GM18507 (cell line): ENCODE results near the gene MARCHF2.

Source experiments
- DNase-seq: peaks from one replicate; pipeline ENCODE4 v3.0.0; 2011; ENCODE audit warnings: low read depth; ENCODE audit not compliant: insufficient read length; ENCODE audit errors: extremely low spot score
- FAIRE-seq: peaks from 2 replicates; lab custom pipeline; 2011; peaks lifted over from hg19 to GRCh38; lab: Jason Lieb, UNC

Gene MARCHF2

DNA sequence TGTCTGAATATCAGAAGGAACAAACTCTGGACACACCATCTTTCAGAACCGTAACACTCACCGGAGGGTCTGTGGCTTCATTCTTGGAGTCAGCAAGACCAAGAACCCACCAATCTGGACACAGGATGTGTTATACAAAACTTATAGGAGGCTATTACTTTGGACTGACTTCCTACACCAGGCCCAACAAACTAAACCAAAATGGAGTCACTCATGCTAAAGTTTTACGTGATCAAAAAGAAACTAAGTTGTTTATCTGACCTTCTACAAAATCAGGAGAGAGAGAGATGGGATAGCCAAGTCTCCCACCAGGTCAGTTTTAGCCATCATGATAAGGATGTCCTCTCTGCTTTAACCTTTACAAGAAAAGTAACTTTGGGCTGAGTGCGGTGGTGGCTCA lies 26.1 kb upstream of the MARCHF2 start:
- DNase-seq (no peak), FAIRE-seq (no peak)

DNA sequence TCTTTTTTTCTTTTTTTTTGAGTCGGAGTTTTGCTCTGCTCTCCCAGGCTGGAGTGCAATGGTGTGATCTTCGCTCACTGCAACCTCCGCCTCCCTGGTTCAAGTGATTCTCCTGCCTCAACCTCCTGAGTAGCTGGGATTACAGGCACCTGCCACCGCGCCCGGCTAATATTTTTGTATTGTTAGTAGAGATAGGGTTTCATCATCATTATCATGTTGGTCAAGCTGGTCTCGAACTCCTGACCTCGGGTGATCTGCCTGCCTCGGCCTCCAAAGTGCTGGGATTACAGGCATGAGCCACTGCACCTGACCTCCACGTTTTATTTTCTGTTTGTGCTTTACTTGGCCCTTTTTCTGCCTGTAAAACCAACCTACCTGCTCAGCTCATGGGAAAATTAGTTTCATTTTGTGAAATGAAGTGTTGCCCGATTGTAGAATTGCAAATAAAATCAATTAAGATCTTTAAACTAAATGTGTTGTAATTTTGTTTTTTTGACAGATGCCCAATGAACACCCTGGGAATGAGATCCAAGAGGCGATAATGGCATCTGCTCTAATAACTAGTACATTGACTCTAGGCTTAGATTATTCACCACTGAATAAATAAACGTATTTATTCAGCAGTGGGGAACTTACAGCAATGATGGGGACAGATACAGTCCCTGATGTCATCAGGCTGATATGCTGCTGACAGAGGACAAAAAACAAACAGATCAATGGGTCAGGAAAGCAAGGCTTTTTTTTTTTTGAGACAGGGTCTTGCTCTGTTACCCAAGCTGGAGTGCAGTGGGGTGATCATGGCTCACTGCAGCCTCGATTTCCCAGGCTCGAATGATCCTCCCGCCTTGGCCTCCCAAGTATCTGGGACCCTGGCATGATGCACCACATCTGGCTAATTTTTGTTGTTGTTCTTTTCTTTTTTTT lies 25.2 kb upstream of the MARCHF2 start:
- no peak for DNase-seq
- FAIRE-seq, result no peak

DNA sequence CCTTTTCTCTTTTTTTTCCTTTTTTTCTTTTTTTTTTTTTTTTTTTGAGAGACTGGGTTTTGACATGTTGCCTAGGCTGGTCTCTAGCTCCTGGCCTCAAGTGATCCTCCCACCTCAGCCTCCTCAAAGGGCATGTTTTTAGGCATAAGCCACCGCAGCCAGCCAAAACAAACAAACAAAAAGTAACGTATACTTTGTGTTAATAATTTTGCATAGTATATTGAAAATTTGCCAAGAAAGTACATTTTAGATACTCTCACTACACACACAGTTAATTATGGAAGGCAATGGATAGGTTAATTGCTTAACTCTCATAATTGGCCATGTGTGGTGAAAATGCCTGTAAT lies 24.5 kb upstream of the MARCHF2 start:
- no peak for FAIRE-seq
- DNase-seq, result no peak

DNA sequence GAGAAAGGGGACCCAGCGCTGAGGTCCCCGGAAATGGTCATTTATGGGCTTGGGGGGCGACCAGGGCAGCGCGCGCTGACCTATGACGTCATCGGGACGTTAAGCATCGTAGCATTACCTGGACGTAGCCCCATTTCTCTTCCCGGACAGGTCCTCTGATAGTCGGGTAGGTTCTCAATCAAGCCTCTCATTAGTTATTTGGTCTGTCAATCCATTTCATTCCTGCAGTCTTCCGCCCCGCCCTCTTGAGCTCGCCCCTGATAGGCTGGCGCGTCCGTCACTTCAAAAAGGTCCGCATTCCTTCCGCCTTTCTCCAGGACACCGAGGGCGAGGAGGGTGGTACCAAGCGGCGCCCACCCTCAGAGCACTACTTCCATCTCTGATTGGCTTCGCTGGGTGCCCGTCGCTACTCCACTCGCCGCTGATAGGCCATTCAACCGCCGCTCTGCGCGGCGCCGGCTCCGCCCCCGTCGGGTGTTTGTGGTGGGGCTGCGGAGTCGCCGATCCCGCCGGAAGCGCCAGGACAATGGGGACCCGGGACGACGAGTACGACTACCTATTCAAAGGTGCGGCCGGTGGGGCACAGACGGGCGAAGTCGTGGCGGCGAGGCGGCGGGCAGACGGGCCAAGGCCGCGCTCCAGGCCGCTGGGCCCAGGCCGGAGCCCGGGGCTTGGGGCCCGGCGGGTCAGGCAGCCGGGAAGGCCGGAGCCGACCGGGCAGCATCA lies 23.1 kb upstream of the MARCHF2 start, which contains the start of gene RAB11B:
Gene RAB11B, plus strand, starts transcription at position 470 of the 726 bp plus-strand sequence. Its CDS starts 57 bp downstream, at position 527.
- FAIRE-seq (peak; percentile 100), DNase-seq (peak; percentile 96)

DNA sequence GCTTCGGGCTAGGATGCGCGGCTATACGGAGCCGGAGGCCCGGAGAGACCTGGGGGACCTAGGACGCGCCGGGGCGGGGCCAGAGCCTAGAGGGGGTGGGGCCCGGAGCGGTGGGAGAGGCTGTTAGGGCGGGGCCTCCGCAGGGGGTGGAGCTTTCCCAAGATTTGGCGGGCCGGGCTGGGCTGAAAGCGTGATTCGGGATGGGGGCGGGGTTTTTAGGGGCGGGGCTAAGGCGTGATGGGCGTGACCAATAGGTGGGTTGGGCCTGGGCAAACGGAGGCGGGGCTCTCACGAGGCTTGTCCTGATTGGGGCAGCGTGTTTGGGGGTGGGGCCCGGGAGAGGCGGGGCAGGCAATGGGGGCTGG lies 22.5 kb upstream of the MARCHF2 start:
- peak; percentile 89 for FAIRE-seq

DNA sequence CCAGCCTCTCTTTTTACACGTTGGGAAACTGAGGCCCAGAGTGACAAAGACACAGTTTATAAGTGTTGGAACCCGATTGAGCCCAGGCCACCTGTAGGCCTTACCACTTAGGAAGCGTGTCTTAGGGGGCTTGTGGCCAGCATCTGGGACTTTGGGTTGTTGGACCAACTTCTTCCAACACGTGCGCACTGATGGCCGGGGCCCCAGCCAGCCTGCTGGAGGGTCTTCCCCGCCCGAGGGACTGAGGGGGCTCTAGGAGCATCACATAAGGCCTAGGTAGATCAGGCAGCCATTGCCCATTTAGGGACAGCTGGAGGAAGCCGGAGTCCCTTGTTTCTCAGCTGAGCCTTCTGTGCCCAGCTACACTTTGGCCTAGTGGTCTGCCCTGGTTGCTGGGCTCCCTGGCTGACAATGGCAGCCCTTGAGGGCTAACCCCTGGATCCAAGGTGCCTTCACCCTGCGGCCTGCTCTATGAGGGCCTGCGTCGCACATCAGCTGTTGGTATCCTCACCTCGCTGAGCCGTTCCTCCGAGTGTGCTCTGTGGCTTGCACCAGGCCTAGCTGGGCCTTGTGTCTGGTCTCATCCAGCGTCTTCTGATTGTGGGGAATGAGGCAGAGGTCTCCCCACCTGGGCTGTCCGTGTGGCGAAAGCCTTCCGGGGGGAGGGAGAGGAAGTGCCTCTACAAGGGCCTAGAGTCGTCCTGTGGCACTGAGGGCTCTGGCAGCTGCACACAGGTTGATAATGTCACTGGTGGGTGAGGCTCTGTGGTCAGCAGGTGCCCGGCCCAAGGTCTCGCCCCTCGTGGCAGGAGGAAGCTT lies 21.7 kb upstream of the MARCHF2 start:
- no peak for FAIRE-seq
- DNase-seq, result no peak

More for the DNA sequence above, 22.5 kb upstream of the MARCHF2 start:
- peak; percentile 78 for DNase-seq

DNA sequence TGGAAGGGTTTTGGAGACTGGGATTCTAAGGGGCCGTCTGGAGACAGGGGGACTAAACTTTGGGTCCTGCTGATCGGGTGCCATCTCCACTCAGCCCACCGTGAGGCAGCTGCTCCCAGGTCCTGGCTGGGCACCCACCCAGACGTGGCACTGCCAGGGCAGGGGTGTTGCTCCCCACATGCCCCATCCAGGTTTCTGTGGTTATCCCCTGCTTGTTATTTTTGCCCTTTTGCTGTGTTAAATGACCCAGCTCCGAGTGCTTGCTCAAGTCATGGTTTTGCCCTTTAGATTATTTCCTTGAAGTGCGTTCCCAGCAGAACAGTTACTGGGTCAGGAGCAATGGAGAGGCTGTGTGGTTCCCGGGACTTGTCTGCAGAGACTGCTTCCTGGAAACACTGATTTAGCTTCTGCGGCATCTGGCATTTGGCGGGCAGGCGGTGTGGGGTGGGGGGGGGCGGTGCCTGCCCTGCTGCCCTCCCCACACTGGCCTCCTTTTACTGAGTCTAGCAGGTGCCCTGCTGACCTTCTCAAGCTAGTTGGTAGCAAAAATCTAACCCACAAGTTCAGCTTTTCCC lies 21.0 kb upstream of the MARCHF2 start:
- no peak for DNase-seq

DNA sequence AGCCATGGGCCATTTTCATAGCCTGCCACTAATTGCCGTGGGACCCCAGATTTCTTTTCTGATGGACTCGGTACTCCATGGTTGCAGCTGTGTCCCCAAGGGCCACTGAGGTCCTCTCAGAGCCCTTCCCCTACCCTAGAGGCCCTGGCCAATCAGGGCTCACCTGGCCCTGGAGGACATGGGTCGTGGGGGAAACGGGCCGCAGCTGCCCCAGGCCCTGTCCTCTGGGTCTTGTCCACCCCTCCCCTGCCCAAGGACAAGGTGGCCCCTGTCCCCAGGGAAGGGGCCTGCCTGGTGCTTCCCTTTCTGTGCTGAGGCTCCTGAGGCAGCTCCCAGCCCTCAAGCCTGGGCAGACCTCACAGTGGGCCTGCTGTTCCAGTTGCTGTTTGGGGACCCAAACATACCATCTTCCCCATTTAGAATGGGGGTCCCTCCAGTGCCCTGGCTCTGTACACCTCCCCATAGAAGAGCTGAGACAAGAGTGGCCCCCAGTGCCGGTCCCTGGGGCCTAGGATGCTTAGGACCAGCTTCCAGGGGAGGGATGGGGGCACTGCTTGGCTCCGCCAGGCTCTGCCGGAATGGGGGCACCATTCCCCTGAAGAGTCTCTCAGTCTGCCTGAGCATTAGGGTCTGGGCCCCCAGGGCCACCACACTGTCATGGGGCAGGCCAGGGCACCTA lies 19.8 kb upstream of the MARCHF2 start:
- FAIRE-seq (no peak), DNase-seq (no peak)

More for the DNA sequence above, 21.0 kb upstream of the MARCHF2 start:
- FAIRE-seq, result no peak

DNA sequence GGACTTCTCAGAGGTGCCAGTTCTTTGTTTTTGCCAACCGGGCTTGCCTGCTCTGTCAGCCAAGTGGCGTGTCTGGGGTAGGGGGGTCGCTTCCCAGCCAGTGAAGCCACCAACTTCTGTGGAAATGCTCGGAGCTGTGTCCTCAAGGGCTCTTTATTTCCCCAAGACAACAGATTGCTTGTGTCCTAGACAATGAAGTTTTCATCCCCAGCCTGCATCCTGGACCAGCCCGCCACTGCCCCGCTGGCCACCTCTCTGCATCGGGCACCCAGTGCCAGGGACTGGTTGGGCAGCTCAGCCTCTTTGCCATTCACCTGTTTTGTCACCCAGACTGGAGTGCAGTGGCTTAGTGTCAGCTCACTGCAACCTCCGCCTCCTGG lies 19.2 kb upstream of the MARCHF2 start:
- DNase-seq (no peak), FAIRE-seq (no peak)

DNA sequence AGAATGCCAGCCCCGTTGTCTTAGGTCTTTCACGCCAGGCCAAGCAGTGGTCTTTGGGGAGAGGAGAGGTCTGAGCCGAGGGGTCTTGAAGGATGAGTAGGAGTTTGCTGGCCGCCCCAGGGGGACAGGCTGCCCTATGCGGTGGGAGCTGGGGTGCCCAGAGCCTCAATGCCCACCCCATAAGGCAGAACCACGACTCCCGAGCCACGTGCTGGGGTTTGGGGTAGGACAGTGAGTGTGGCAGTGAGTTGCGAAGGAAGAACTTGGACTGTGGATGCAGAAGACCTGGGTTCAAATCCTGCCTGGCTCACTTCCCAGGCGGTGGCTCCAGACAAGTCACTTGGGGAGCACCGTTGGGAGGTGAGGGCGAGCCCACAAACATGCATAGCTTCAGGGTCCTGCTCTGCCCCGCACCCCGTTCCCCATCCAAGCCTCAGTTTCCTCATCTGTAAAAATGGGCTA lies 17.5 kb upstream of the MARCHF2 start:
- FAIRE-seq (no peak), DNase-seq (no peak)

DNA sequence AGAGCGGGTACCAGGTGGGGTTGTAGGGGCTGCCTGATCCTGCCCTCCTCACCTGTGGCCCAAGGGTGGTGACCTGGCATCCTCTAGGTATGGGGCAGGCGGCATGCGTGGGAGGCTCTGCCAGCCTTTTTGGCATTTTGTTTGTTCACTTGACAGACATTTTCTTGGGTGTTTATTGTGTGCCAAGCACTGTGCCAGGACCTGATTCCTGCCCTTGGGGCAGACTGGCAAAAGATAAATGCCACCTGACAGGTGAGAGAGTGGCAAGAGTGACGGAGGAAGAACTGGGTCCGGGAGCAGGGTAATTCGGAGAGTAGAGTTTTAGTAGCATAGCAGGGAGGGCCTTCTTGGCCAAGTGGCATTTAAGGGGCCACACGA lies 16.9 kb upstream of the MARCHF2 start:
- FAIRE-seq, result no peak
- DNase-seq, result no peak

DNA sequence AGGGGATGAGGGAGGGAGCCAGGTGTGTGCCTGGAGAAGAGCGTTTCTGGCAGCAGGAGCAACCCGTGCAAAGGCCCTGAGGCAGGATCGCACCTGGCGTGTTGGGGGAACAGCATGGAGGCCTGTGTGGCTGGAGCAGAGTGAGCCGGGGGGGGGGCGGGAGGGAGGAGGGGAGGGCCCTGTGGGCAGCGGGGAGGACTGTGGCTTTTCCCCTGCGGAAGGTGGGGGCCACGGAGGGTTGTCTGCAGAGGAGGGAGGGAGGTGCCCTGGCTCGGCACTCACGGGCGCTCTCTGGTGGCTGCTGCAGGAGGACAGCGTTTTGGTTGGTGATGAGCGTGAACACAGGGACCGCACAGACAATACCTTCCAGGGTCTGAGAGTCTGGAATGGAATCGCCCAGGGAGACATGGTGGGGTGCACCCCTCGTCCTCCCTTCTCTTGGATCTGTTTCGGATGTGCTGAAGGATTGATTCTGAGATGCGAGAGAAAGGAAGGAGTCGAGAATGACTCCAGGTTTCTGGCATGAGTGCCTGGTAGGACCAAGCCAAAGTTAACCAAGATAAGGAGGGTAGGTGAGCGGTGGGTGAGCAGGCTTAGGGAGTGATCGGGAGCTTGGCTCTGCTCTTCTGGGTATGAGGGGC lies 16.4 kb upstream of the MARCHF2 start:
- peak; percentile 85 for FAIRE-seq
- DNase-seq, result peak; percentile 29

DNA sequence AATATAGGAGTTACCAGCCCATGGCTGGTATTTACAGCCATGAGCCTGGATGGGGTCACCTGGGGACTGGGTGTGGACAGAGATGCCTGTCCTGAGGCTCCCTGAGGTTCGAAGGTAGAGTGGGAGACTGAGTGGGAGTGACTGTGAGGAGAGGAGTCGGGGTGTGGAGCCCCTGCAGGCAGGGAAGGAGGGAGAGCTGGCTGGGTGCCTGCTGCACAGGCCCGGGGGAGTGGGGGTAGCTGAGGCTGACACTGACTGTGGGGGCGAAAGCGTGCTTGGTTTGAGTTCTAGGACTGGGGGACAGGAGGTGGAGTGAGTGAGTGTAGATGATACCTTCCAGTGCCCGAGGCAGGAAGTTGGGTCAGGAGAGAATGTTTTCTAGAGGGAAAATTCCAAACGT lies 15.8 kb upstream of the MARCHF2 start:
- DNase-seq (no peak), FAIRE-seq (no peak)

DNA sequence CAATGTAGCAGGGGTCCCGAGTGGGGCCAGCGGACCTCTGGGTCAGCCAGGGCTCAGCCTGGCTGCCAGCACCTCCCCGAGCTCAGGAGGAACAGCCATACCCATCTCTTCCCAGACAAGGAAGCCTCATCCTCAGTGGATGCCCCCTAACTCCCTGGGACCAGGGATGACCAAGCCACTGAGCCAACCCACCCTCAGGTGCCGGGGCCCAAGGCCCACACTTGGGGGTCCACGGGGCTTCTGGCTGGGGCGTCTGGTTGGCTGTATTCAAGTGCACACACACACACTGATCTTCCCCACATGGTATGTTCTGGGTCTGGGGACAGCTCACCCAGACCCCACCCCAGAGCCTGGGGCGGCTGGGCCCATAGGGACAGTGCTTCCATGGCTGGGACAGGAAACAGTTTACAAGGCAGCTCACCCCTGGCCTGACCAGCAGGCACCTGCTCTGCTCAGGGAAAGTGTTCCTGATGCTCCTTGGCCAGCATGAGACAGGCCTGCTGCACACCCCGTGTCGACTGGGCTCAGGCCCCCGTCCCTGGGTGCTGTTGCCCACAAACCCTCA lies 15.3 kb upstream of the MARCHF2 start:
- no peak for FAIRE-seq
- DNase-seq, result no peak

DNA sequence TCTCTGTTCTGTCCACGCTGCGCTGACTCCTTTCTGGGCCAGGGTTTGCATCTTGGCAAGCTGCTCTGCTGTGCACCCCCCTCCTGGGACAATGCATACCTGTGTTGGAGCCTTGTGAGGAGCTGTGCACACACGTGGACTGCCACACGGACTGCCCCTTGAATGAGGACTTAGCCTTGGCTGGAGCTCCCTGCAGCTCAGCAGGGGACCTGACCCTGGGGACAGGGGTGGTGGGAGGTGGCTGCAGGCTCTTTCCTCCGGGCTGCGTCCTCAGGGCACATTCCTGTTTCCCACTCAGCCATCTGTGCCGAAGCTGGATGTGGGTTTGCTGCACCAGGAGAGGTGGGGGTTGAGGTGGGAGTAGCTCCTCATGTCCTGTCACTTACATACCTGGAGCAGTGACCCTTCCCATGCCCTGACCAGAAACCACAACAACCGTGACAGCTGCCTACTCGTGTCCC lies 14.8 kb upstream of the MARCHF2 start:
- DNase-seq (no peak), FAIRE-seq (no peak)

DNA sequence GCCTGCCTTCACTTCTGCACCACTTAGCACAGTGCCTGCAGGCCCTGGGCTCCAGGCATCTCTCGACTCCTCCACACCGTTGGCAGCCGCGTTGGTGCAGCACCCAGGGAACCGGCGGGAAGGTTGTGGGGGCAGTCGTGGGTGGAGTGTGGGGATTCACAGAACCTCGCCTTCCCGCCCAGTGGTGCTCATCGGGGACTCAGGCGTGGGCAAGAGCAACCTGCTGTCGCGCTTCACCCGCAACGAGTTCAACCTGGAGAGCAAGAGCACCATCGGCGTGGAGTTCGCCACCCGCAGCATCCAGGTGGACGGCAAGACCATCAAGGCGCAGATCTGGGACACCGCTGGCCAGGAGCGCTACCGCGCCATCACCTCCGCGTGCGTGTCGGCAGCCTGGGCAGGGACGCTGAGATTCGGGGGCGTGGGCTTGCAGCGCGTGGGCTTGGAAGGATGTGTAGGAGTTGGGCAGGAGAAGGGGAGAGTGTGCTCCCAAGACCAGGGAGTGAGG lies 13.4 kb upstream of the MARCHF2 start:
- DNase-seq, result no peak
- no peak for FAIRE-seq

DNA sequence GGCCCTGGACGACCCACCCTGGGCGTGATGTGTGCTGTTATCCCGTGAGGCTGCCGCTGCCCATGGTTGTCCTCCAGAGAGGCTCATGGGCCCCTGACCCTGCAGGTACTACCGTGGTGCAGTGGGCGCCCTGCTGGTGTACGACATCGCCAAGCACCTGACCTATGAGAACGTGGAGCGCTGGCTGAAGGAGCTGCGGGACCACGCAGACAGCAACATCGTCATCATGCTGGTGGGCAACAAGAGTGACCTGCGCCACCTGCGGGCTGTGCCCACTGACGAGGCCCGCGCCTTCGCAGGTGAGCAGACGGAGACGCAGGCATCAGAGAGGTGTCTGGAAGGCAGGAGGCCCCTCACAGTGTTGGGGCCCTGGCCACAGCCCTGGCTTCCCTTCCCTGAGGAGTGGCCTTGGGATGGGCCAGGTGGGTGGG lies 11.1 kb upstream of the MARCHF2 start:
- DNase-seq (no peak), FAIRE-seq (no peak)
